ENCODE measurements around the gene LIPJ.

Gene LIPJ

GRCh38 chr10:88618496-88618895, 31.9 kb downstream of the LIPJ start:
- TF ChIP-seq ZFX (IDR thresholded peaks at IDR 0.05; ENCODE audit: borderline replicate concordance) (no peak), CTCF (IDR thresholded peaks at IDR 0.05) (no peak)
- no peak overlapping the region for H3K27ac ChIP-seq

- TF ChIP-seq ZFX (IDR thresholded peaks at IDR 0.05; ENCODE audit: borderline replicate concordance) (no peak), CTCF (IDR thresholded peaks at IDR 0.05) (no peak)
- no peak overlapping the region for H3K27ac ChIP-seq
Measured at GRCh38 chr10:88620441-88620840, 33.9 kb downstream of the LIPJ start.

- no peak for TF ChIP-seq CTCF (IDR thresholded peaks at IDR 0.05)
- TF ChIP-seq ZFX (IDR thresholded peaks at IDR 0.05; ENCODE audit: borderline replicate concordance): no peak
- no peak overlapping the region for H3K27ac ChIP-seq
Measured at GRCh38 chr10:88623835-88624234, 37.3 kb downstream of the LIPJ start.

- no peak for TF ChIP-seq ZFX (IDR thresholded peaks at IDR 0.05; ENCODE audit: borderline replicate concordance)
- no peak for TF ChIP-seq CTCF (IDR thresholded peaks at IDR 0.05)
- no peak overlapping the region for H3K27ac ChIP-seq
Measured at GRCh38 chr10:88624840-88625239, 38.3 kb downstream of the LIPJ start.

GRCh38 chr10:88640186-88640585, 53.6 kb downstream of the LIPJ start:
- TF ChIP-seq CTCF (IDR thresholded peaks at IDR 0.05): no peak
- TF ChIP-seq ZFX (IDR thresholded peaks at IDR 0.05; ENCODE audit: borderline replicate concordance): no peak

GRCh38 chr10:88642209-88642608, 55.6 kb downstream of the LIPJ start:
- TF ChIP-seq CTCF (IDR thresholded peaks at IDR 0.05): no peak
- no peak for TF ChIP-seq ZFX (IDR thresholded peaks at IDR 0.05; ENCODE audit: borderline replicate concordance)
- H3K27ac ChIP-seq: no peak overlapping the region

More at GRCh38 chr10:88640186-88640585, 53.6 kb downstream of the LIPJ start:
- no peak overlapping the region for H3K27ac ChIP-seq

GRCh38 chr10:88642963-88643362, 56.4 kb downstream of the LIPJ start:
- TF ChIP-seq ZFX (IDR thresholded peaks at IDR 0.05; ENCODE audit: borderline replicate concordance) (no peak), CTCF (IDR thresholded peaks at IDR 0.05) (no peak)
- no peak overlapping the region for H3K27ac ChIP-seq

Data from 22Rv1 (cell line).